IPS-18a (cell line): ENCODE results near the gene CCDC182.

Experiments
- H3K27ac ChIP-seq: one replicate; pipeline ENCODE4 v1.5.1; 2013; ENCODE audit warnings: low read length
- H3K27me3 ChIP-seq: one replicate; pipeline ENCODE4 v1.6.1; 2013; ENCODE audit warnings: mild to moderate bottlenecking, low read length; ENCODE audit not compliant: control insufficient read depth, insufficient read depth
- H3K36me3 ChIP-seq: one replicate; pipeline ENCODE4 v1.6.1; 2013; ENCODE audit warnings: low read depth, low read length; ENCODE audit not compliant: control insufficient read depth
- H3K4me1 ChIP-seq: one replicate; pipeline ENCODE4 v1.6.1; 2013; ENCODE audit warnings: low read depth, low read length; ENCODE audit not compliant: control insufficient read depth
- H3K4me3 ChIP-seq: one replicate; pipeline ENCODE4 v1.5.1; 2013; ENCODE audit warnings: low read length
- H3K9ac ChIP-seq: one replicate; pipeline ENCODE4 v1.6.1; 2013; ENCODE audit warnings: mild to moderate bottlenecking, low read length, moderate library complexity
- H3K9me3 ChIP-seq: one replicate; pipeline ENCODE4 v1.6.1; 2013; ENCODE audit warnings: low read depth, low read length; ENCODE audit not compliant: control insufficient read depth

CCDC182 gene

DNA sequence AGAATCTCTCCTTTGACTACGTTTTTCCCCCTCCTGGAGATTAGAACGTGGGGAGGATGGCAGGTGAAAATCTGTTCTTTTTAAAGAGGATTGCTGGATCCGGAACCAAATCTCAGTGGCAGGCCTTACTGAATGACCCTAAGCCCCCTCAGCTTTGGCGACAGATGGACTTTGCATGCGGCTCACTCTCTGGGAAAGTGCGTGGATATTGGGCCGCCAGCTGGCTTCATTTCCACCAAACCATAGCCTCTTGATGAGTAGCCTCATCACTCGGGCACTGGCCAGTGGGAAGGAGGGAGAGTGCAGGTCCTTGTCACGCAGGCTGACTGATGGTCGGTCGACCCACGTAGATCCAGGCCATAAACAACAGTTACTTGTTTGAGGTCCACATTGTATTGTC is 31.3 kb upstream of the CCDC182 start:
- Histone ChIP-seq H3K27ac (no peak overlapping the region), H3K27me3 (no peaks in the 10 kb centered on the region)

DNA sequence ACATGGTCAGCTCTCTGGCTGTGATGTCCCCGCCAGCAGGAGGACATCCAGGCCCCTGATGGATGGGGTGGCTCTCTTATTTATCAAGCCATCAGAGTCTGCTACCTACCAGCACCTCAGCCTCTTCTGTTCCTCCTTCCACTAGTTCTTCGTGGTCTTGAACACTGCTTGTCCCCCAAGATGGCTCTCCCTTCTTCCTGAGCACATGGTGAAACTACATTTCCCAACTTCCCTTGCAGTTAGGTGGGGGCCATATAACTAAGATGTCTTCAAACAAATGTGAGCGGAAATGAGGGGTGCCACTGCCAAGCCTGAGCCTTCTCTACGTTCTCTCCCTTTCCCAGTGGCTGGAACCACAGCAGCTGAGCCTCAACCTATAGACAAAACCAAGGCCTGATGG is 29.8 kb upstream of the CCDC182 start:
- Histone ChIP-seq H3K4me3 (no peak overlapping the region), H3K9me3 (no peaks in the 10 kb centered on the region), H3K9ac (no peak overlapping the region), H3K27me3 (no peaks in the 10 kb centered on the region), H3K27ac (no peak overlapping the region), H3K4me1 (no peaks in the 10 kb centered on the region), H3K36me3 (no peaks in the 10 kb centered on the region)

More for the DNA sequence above, 31.3 kb upstream of the CCDC182 start:
- Histone ChIP-seq H3K9me3 (no peaks in the 10 kb centered on the region), H3K4me1 (peaks cover under 1% of the 10 kb centered on the region), H3K9ac (no peak overlapping the region), H3K4me3 (no peak overlapping the region), H3K36me3 (no peaks in the 10 kb centered on the region)

- Histone ChIP-seq H3K27me3 (no peaks in the 10 kb centered on the region), H3K4me3 (no peak overlapping the region), H3K9ac (no peak overlapping the region)
These were observed 28.5 kb upstream of the CCDC182 start for GRCh38 chr17:57773557-57773956.

DNA sequence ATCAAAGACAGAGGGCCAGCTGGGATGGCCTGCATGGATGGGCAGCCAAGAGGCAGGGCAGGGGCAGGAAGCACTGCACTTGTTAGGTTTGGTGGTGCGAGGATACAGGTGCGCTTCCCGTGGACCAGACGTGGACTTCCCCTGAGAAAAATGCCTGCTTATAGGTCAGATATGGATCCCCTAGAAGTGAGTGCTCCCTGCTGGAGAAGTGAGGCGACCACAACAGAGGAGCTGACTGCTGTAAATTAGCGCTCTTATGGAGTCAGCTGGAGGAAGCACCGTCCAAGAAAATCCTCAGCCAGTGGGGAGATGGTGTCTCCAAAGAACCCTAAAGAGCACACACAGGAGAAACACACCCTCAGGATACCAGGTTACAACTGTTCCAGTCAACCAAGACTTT is 27.7 kb upstream of the CCDC182 start:
- Histone ChIP-seq H3K9me3 (no peaks in the 10 kb centered on the region), H3K36me3 (no peaks in the 10 kb centered on the region), H3K27ac (no peak overlapping the region), H3K4me3 (no peak overlapping the region), H3K27me3 (no peaks in the 10 kb centered on the region), H3K9ac (no peak overlapping the region), H3K4me1 (no peaks in the 10 kb centered on the region)

More at GRCh38 chr17:57773557-57773956, 28.5 kb upstream of the CCDC182 start:
- no peaks in the 10 kb centered on the region for H3K9me3 ChIP-seq
- H3K27ac ChIP-seq: no peak overlapping the region
- no peaks in the 10 kb centered on the region for H3K36me3 ChIP-seq
- H3K4me1 ChIP-seq: no peaks in the 10 kb centered on the region

GRCh38 chr17:57767561-57767960 is 22.5 kb upstream of the CCDC182 start:
- Histone ChIP-seq H3K4me1 (peaks cover 7% of the 10 kb centered on the region), H3K9ac (no peak overlapping the region), H3K4me3 (no peak overlapping the region), H3K9me3 (no peaks in the 10 kb centered on the region), H3K27ac (no peak overlapping the region), H3K36me3 (no peaks in the 10 kb centered on the region), H3K27me3 (no peaks in the 10 kb centered on the region)

DNA sequence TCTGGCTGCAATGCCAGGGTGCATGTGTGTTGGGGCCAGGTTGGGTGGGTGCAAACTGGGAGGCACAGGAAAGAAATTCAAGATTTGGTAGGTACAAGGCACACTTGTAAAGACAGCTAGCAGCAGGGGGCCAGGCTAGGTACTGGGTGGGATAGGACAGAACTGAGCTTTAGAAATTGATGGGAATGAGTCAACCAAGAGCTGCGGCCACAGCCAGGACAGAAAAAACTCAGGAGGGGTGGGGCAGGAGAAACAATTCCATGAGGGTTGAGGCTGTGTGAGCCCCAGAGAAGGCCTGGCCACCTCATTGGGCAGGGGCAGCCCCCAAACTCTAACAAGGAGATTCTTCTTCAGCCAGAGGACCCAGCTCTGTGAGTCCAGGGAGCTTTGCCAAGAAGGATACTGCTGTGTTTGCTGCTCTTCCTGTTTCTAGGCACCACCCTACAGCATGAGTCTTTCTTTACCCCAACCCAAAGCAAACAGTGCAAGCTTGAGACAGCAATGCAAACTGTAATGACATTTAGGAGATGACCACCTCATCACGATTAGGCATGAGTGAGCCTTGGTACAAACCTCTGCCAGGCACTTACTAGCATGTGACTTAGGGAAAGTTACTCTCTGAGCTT is 21.3 kb upstream of the CCDC182 start:
- peaks cover 19% of the 10 kb centered on the region for H3K4me1 ChIP-seq
- H3K9ac ChIP-seq: no peak overlapping the region
- H3K36me3 ChIP-seq: no peaks in the 10 kb centered on the region
- no peak overlapping the region for H3K4me3 ChIP-seq
- H3K27ac ChIP-seq: no peak overlapping the region
- H3K27me3 ChIP-seq: no peaks in the 10 kb centered on the region
- H3K9me3 ChIP-seq: no peaks in the 10 kb centered on the region

DNA sequence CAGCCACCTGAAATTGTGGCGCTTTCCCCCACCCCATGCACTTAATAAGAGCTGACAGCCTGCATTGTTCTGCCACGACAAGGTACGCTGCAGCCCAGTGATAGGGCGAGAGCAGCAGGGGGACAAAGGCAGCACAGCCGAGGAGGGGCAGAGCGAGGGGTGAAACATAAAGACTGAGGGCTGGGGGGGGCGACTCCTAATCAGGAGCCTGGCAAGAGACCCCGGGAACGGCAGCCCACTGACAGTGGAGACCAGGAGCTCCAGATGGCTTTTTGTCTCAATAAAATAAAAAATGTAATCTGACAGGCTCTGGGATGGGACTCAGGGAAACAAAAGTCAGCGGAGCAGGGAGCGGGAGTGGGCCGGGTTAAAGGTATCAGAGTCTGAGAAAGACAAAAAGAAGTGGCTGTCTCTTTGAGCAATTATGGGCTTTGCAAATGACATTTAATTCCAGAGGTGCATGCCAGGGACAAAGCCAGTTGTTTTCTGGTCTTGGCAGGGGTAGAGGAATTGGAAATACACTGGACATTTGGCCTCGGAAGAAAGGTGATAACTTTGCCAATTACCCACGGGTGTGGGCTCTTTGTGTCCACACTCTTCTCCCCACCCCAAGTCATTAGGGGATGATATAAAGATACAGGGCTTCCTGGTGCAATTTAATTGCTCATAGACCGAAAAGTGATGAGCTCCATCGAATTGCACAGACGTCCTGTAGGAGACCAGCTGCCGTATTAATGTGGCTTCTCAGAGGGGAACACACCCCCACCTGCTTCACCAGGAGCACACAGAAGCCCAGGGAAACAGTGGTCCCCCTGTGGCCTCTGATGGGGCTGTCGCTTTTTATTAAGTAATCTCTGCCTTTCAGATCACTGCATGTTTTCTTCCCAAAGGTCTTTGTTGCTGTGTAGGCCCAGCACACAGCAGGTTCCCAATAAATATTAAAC is 17.6 kb upstream of the CCDC182 start:
- Histone ChIP-seq H3K27ac (no peak overlapping the region), H3K4me3 (peak overlapping the region; percentile 30), H3K27me3 (no peaks in the 10 kb centered on the region), H3K9me3 (no peaks in the 10 kb centered on the region), H3K9ac (no peak overlapping the region), H3K4me1 (peaks cover 19% of the 10 kb centered on the region), H3K36me3 (no peaks in the 10 kb centered on the region)

DNA sequence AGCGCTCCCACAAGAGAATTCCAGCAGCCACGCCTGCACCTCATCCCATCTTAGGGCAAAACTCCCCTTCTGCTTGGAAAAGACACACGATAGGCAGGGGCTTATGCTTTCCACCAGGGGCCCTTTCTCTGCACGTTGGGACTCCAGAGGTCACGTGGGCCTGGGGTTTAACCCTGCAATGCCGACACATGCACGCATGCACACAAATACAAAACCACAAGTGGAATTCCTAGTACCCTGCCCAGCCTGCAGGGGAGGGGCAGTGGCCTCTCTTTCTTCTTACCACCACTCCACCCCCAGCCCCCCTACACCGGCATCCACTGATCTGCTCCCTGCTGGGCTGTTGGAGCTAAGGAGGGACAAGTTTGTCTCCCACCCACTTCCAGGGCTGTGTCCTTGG is 16.8 kb upstream of the CCDC182 start:
- Histone ChIP-seq H3K4me1 (peaks cover 19% of the 10 kb centered on the region), H3K27me3 (no peaks in the 10 kb centered on the region), H3K9ac (no peak overlapping the region), H3K9me3 (no peaks in the 10 kb centered on the region), H3K27ac (no peak overlapping the region), H3K36me3 (no peaks in the 10 kb centered on the region), H3K4me3 (peak overlapping the region; percentile 30)

DNA sequence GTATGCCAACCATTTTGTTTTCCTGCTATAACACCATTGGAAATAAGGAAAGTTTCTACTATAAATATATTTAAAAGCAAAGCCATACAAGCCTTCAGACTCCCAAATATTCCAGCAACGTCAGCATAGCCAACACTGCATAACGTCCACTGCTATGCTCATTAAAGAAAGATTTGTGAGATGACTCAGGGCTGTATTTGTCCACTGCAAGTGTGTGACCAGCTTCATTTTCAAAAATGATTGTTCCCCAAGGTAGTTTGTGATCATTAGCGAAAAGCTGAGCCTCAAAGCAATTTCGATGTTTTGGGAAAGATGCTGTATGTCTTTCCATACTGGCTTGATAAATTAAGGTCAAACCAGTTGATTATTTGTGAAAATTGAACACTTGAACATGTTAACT is 14.9 kb upstream of the CCDC182 start:
- no peaks in the 10 kb centered on the region for H3K27me3 ChIP-seq
- no peak overlapping the region for H3K4me3 ChIP-seq
- H3K36me3 ChIP-seq: no peaks in the 10 kb centered on the region
- H3K9ac ChIP-seq: no peak overlapping the region
- H3K27ac ChIP-seq: no peak overlapping the region
- peaks cover 19% of the 10 kb centered on the region for H3K4me1 ChIP-seq
- H3K9me3 ChIP-seq: no peaks in the 10 kb centered on the region

GRCh38 chr17:57758654-57759053 is 13.6 kb upstream of the CCDC182 start:
- Histone ChIP-seq H3K9me3 (no peaks in the 10 kb centered on the region), H3K36me3 (no peaks in the 10 kb centered on the region), H3K27ac (no peak overlapping the region), H3K4me1 (peaks cover 19% of the 10 kb centered on the region), H3K27me3 (no peaks in the 10 kb centered on the region), H3K9ac (no peak overlapping the region), H3K4me3 (no peak overlapping the region)

GRCh38 chr17:57757735-57758134 is 12.6 kb upstream of the CCDC182 start:
- no peak overlapping the region for H3K27ac ChIP-seq
- H3K27me3 ChIP-seq: no peaks in the 10 kb centered on the region
- no peaks in the 10 kb centered on the region for H3K9me3 ChIP-seq
- no peak overlapping the region for H3K4me3 ChIP-seq
- H3K36me3 ChIP-seq: no peaks in the 10 kb centered on the region
- no peak overlapping the region for H3K9ac ChIP-seq
- peaks cover 13% of the 10 kb centered on the region for H3K4me1 ChIP-seq

GRCh38 chr17:57756951-57757350 is 11.9 kb upstream of the CCDC182 start:
- no peaks in the 10 kb centered on the region for H3K36me3 ChIP-seq
- H3K4me1 ChIP-seq: peaks cover 5% of the 10 kb centered on the region
- no peak overlapping the region for H3K9ac ChIP-seq
- H3K4me3 ChIP-seq: no peak overlapping the region
- H3K9me3 ChIP-seq: no peaks in the 10 kb centered on the region
- no peaks in the 10 kb centered on the region for H3K27me3 ChIP-seq
- H3K27ac ChIP-seq: no peak overlapping the region
